ENCODE measurements around the gene RIT2. TPM values are rescaled to one million over a fixed set of nuclear protein-coding genes. Genes with fewer than 3 reads are reported as not detected.

Gene RIT2
- total RNA-seq, 3 donors from 2014 or later (not counting 1 experiment from before 2014, with no cell fraction given) = not detected

DNA sequence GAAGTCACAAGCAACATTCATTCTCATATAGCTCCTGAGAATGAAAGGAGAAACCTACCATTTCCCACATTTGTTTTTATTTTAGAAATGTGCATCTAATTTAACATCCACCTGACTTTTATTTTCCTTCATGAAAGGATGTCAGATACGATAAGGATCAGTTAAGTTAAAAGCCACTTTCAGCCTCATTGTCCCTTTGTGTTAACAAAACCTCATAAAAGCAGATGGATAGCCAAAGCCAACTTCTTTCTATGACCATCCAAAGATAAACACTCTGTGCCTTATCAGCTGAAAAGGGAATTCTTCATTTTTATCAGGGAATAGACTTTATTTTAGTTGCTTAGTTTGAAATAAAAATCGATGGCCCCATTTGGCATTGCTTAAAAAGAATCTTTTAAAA, 25.7 kb upstream of the RIT2 start:
- no peaks in the 10 kb centered on the region for H3K9me3 ChIP-seq (ENCODE audit: control insufficient read depth, insufficient read depth, low read length)
- TF ChIP-seq, protein P1, sequence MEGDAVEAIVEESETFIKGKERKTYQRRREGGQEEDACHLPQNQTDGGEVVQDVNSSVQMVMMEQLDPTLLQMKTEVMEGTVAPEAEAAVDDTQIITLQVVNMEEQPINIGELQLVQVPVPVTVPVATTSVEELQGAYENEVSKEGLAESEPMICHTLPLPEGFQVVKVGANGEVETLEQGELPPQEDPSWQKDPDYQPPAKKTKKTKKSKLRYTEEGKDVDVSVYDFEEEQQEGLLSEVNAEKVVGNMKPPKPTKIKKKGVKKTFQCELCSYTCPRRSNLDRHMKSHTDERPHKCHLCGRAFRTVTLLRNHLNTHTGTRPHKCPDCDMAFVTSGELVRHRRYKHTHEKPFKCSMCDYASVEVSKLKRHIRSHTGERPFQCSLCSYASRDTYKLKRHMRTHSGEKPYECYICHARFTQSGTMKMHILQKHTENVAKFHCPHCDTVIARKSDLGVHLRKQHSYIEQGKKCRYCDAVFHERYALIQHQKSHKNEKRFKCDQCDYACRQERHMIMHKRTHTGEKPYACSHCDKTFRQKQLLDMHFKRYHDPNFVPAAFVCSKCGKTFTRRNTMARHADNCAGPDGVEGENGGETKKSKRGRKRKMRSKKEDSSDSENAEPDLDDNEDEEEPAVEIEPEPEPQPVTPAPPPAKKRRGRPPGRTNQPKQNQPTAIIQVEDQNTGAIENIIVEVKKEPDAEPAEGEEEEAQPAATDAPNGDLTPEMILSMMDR (IDR thresholded peaks at IDR 0.05) = no peak
- intact Hi-C loops (cut with micrococcal nuclease) = no loop called here
- H3K27ac ChIP-seq (ENCODE audit: low read length) = no peak overlapping the region
- H3K4me1 ChIP-seq (ENCODE audit: control insufficient read depth, insufficient read depth, low read length) = no peaks in the 10 kb centered on the region
- WGBS (ENCODE audit: insufficient coverage) = 64% methylated on average over 1 of the region's 2 CpGs
- Mint-ChIP-seq H3K4me1 (no peaks in the 10 kb centered on the region), H3K27me3 (ENCODE audit: low read depth in 2 of 2) (no peaks in the 10 kb centered on the region), H3K9me3 (peaks cover 10 to 12% of the 10 kb centered on the region in 2 donors), H3K27ac (no peak overlapping the region), H3K36me3 (peaks cover 10% of the 10 kb centered on the region), H3K4me3 (no peak overlapping the region)
- no peak overlapping the region for H3K4me3 ChIP-seq (ENCODE audit: low read length)
- no peaks in the 10 kb centered on the region for H3K27me3 ChIP-seq (ENCODE audit: control insufficient read depth, insufficient read depth, low read length)
- H3K36me3 ChIP-seq (ENCODE audit: control insufficient read depth, insufficient read depth, low read length) = no peaks in the 10 kb centered on the region
- no peak for ATAC-seq
- DNase-seq = no peak

DNA sequence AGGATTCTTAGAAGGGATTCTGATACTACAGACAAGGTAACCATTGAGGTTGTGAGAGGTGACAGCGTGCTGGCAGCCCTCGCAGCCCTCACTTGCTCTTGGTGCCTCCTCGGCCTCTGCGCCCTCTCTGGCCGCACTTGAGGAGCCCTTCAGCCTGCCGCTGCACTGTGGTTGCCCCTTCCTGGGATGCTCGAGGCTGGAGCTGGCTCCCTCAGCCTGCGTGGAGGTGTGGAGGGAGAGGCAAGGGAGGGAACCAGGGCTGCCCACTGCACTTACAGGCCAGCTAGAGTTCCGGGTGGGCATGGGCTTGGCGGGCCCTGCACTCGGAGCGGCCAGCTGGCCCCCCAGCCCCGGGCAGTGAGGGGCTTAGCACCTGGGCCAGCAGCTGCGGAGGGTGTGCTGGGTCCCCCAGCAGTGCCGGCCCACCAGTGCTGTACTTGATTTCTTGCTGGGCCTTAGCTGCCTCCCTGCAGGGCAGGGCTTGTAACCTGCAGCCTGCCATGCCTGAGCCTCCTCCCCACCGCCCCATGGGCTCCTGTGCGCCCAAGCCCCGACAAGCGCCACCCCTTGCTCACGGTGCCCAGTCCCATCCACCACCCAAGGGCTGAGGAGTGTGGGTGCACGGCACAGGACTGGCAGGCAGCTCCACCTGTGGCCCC, 23.9 kb upstream of the RIT2 start:
- DNase-seq = no peak

DNA sequence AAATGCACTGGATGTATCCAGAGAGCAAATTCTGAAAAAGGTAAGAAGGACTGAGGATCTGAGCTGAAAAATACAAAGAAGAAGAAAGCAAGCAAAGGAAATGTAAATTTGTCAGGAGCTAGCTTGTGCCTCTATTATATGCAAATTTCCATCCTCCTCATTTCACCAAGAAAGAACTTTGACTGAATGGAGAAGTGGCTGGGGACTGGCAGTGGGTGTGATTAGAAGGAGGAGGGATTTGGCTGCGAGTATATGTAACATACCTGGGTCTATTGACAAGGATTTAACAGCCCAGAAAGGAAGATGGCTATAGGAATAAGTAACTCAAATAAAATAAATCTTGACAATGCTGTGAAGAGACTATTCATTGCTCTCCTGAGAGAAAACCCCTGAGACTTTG, 19.4 kb upstream of the RIT2 start:
- Mint-ChIP-seq H3K4me3 (no peak overlapping the region), H3K36me3 (peaks cover 19% of the 10 kb centered on the region), H3K4me1 (no peaks in the 10 kb centered on the region), H3K27ac (no peak overlapping the region), H3K27me3 (ENCODE audit: low read depth in 2 of 2) (no peaks in the 10 kb centered on the region), H3K9me3 (peaks cover 5 to 14% of the 10 kb centered on the region in 2 donors)
- H3K36me3 ChIP-seq (ENCODE audit: control insufficient read depth, insufficient read depth, low read length) = no peaks in the 10 kb centered on the region
- DNase-seq = no peak
- 82% methylated on average over 1 of the region's 1 CpG for WGBS (ENCODE audit: insufficient coverage)
- no peaks in the 10 kb centered on the region for H3K4me1 ChIP-seq (ENCODE audit: control insufficient read depth, insufficient read depth, low read length)
- intact Hi-C loops (cut with micrococcal nuclease) = no loop called here
- H3K27me3 ChIP-seq (ENCODE audit: control insufficient read depth, insufficient read depth, low read length) = no peaks in the 10 kb centered on the region
- ATAC-seq = no peak
- no peak overlapping the region for H3K4me3 ChIP-seq (ENCODE audit: low read length)
- TF ChIP-seq, protein P1 (IDR thresholded peaks at IDR 0.05) = no peak
- no peak overlapping the region for H3K27ac ChIP-seq (ENCODE audit: low read length)
- no peaks in the 10 kb centered on the region for H3K9me3 ChIP-seq (ENCODE audit: control insufficient read depth, insufficient read depth, low read length)

More for the DNA sequence above, 23.9 kb upstream of the RIT2 start:
- Mint-ChIP-seq H3K36me3 (peaks cover 18% of the 10 kb centered on the region), H3K27me3 (ENCODE audit: low read depth in 2 of 2) (no peaks in the 10 kb centered on the region), H3K27ac (no peak overlapping the region), H3K4me1 (no peaks in the 10 kb centered on the region), H3K4me3 (no peak overlapping the region), H3K9me3 (peaks cover 5 to 12% of the 10 kb centered on the region in 2 donors)
- no peak overlapping the region for H3K27ac ChIP-seq (ENCODE audit: low read length)
- intact Hi-C loops (cut with micrococcal nuclease) = no loop called here
- H3K36me3 ChIP-seq (ENCODE audit: control insufficient read depth, insufficient read depth, low read length) = no peaks in the 10 kb centered on the region
- no peaks in the 10 kb centered on the region for H3K27me3 ChIP-seq (ENCODE audit: control insufficient read depth, insufficient read depth, low read length)
- no peaks in the 10 kb centered on the region for H3K9me3 ChIP-seq (ENCODE audit: control insufficient read depth, insufficient read depth, low read length)
- ATAC-seq = no peak
- TF ChIP-seq, protein P1 (IDR thresholded peaks at IDR 0.05) = no peak
- no peaks in the 10 kb centered on the region for H3K4me1 ChIP-seq (ENCODE audit: control insufficient read depth, insufficient read depth, low read length)
- H3K4me3 ChIP-seq (ENCODE audit: low read length) = no peak overlapping the region
- 87% methylated on average over 21 of the region's 21 CpGs for WGBS (ENCODE audit: insufficient coverage)

All from natural killer cell (primary cell).